ENCODE data around the gene OR52I2.

DNA sequence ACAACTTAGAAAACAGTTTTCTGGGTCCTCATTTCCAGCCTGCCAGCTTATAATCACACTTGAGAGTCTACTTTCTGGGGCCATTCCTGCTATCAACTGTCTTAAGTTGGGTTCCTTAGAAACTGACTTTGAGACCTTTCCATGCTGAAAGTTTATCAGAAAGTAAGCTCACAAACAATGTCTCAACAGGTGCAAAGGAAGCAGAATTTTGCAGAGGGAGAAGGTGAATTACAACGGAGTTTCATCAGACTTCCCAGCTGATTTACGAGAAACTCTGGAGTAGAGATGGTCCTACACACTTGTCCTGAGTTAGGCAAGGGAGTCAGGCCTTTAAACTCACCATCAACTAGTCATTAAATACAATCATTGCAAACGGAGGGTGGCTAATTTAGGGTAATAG is 4.7 kb upstream of the OR52I2 start:
- TF ChIP-seq POLR2A (IDR thresholded peaks at IDR 0.05; ENCODE audit: extremely low read depth, insufficient read length) (no peak), MYC (IDR thresholded peaks at IDR 0.05; ENCODE audit: low read depth, low read length) (no peak)
- TF ChIP-seq, protein P1, sequence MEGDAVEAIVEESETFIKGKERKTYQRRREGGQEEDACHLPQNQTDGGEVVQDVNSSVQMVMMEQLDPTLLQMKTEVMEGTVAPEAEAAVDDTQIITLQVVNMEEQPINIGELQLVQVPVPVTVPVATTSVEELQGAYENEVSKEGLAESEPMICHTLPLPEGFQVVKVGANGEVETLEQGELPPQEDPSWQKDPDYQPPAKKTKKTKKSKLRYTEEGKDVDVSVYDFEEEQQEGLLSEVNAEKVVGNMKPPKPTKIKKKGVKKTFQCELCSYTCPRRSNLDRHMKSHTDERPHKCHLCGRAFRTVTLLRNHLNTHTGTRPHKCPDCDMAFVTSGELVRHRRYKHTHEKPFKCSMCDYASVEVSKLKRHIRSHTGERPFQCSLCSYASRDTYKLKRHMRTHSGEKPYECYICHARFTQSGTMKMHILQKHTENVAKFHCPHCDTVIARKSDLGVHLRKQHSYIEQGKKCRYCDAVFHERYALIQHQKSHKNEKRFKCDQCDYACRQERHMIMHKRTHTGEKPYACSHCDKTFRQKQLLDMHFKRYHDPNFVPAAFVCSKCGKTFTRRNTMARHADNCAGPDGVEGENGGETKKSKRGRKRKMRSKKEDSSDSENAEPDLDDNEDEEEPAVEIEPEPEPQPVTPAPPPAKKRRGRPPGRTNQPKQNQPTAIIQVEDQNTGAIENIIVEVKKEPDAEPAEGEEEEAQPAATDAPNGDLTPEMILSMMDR (IDR thresholded peaks at IDR 0.05; ENCODE audit: low read depth, low read length) = no peak
